IgD-negative memory B cell (primary cell): ENCODE results near the gene AQP2. TPM values are rescaled to one million over a fixed set of nuclear protein-coding genes. Genes with fewer than 3 reads are reported as not detected.

ENCODE experiments used
- H3K27ac Mint-ChIP-seq, 3 donors: one replicate each; pipeline ENCODE4 v1.8.0; 2020 to 2022; ENCODE audit warnings: mild to moderate bottlenecking in 3 of 3, mixed read lengths in 3 of 3, moderate library complexity in 1 of 3
- H3K27me3 Mint-ChIP-seq: one replicate; pipeline ENCODE4 v1.8.0; 2021; ENCODE audit warnings: mixed read lengths
- H3K36me3 Mint-ChIP-seq: one replicate; pipeline ENCODE4 v1.8.0; 2020; ENCODE audit warnings: mild to moderate bottlenecking, mixed read lengths
- H3K4me1 Mint-ChIP-seq, 3 donors: one replicate each; pipeline ENCODE4 v1.8.0; 2020 to 2022; ENCODE audit warnings: mixed read lengths in 3 of 3, mild to moderate bottlenecking in 1 of 3
- H3K4me3 Mint-ChIP-seq, 4 donors: one replicate each; pipeline ENCODE4 v1.8.0; 2020 to 2022; ENCODE audit warnings: mild to moderate bottlenecking in 4 of 4, mixed read lengths in 4 of 4, moderate library complexity in 3 of 4
- H3K9me3 Mint-ChIP-seq, 3 donors: one replicate each; pipeline ENCODE4 v1.8.0; 2020 to 2021; ENCODE audit warnings: mixed read lengths in 3 of 3, mild to moderate bottlenecking in 1 of 3
- polyA plus RNA-seq: library from polyadenylated mRNA; unstranded; fragments of 300-500 nt; fragmentation: Illumina TruSeq; gene quantifications from one replicate; pipeline ENCODE4 v1.2.3, GENCODE V29; 2021

AQP2 gene
- polyA plus RNA-seq, 1 donor from 2014 or later, result not detected

GRCh38 chr12:49954863-49955830, 4.6 kb downstream of the AQP2 start:
- no peak overlapping the region for H3K4me3 Mint-ChIP-seq
- H3K36me3 Mint-ChIP-seq, result no peaks in the 10 kb centered on the region
- peaks cover 49% of the 10 kb centered on the region for H3K27me3 Mint-ChIP-seq
- H3K4me1 Mint-ChIP-seq, result peaks cover 0 to 3% (median 0%) of the 10 kb centered on the region in 3 donors
- no peak overlapping the region for H3K27ac Mint-ChIP-seq
- H3K9me3 Mint-ChIP-seq, result no peaks in the 10 kb centered on the region

DNA sequence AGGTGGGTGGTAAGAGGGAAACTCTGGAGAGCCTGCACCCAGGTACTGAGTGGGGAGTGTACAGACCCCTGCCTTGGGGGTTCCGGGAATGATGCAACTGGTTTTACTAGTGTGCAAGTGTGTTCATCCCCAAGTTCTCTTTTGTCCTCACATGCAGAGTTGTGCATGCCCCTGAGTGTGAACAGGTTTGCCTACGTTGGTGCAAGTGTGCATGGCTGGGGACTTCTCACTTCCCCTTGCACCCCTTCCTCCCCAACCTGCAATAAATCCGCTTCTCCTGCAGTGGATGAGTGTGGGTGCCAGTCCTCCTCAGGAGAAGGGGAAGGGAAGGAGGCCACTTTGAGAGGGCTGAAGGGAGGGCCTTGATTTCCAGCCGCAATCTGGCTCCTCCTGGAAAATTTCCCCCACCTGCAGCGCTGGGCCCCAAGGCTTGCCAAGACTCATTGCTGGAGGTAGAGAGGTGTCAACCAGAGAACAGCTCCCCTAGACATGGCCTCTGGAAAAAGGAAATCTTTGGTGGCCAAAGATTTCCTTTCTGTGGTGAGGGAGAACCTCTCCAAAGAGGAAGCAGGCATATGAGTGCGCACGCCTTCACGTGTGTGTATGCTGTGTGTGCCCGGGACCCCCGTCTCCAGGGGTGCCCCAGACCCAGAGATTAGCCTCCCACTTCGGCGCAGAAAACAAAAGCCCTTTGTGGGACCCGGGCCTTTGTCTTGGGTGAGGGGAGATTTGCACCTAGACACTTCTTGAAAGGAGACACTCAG, 5.5 kb downstream of the AQP2 start:
- H3K9me3 Mint-ChIP-seq, result no peaks in the 10 kb centered on the region
- no peak overlapping the region for H3K4me3 Mint-ChIP-seq
- H3K27me3 Mint-ChIP-seq, result peaks cover 52% of the 10 kb centered on the region
- H3K27ac Mint-ChIP-seq, result no peak overlapping the region
- H3K4me1 Mint-ChIP-seq, result peaks cover 0 to 5% (median 3%) of the 10 kb centered on the region in 3 donors
- no peaks in the 10 kb centered on the region for H3K36me3 Mint-ChIP-seq

DNA sequence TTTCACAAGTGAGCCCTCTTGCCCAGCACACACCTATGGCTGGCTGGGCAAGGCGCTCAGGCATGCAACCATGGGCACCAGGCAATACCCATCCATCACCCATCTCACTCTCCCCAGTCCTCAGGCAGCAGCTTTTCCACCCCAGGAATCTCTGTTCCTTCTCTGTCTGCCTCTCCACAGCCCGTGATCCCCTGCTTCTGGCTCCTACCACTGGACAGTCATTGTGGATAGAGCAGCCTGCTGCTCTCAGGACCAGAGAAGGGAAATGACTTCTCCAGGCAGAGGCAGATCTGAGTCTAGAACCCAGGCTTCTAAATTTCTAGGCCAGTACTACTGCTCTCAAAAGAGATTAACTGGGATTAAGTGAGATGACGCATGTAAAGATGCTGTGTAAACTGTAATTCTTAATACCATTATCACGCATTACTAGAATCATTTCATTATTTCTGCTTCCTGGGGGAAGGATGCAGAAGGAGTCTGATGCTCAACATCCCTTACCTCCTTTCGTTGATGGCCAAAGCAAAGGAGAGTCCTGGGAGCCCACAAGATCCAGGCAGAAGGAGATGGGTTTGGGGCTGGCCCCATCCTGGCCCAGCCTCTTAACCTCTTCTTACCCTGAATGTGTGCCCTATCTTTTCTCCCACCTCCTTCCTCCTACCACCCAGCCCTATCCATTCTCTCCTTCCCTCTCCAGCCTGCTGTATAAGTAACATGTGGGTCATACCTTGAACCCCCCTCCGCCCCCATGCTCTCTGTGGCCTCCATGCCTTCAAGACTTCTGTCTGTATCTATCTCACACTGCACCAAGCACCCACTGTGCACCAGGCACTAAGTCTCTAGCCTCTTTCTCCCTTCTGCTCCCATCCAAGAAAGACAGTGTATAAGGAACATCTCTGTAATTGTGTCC, 6.4 kb downstream of the AQP2 start:
- H3K4me3 Mint-ChIP-seq, result peak overlapping the region in 1 of 4 donors; percentile 14
- H3K36me3 Mint-ChIP-seq, result no peaks in the 10 kb centered on the region
- peaks cover 50% of the 10 kb centered on the region for H3K27me3 Mint-ChIP-seq
- peaks cover 0 to 5% (median 3%) of the 10 kb centered on the region in 3 donors for H3K4me1 Mint-ChIP-seq
- peak overlapping the region in 1 of 3 donors; percentile 3 for H3K27ac Mint-ChIP-seq
- H3K9me3 Mint-ChIP-seq, result no peaks in the 10 kb centered on the region

DNA sequence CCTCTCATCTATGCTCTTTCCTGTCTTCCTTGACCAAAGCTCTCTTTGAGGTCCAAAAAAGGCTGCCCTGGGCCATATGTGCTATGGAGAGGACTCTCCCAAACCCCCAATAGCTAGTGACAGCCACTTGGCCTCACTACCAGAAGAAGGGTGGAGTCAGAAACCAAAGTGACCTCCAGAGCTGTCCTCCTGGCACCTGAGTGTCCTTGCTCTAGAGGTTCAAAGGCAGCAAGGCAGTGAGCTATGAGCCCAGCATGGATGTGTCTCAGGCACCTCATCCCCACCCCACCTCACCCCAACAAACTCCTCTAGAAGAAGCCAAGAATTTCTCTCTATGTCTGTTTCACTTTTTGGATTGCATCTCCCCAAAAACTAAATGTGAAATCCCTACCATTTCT, 7.0 kb downstream of the AQP2 start:
- peaks cover 0 to 5% (median 3%) of the 10 kb centered on the region in 3 donors for H3K4me1 Mint-ChIP-seq
- peak overlapping the region in 1 of 3 donors; percentile 3 for H3K27ac Mint-ChIP-seq
- H3K9me3 Mint-ChIP-seq, result no peaks in the 10 kb centered on the region
- H3K4me3 Mint-ChIP-seq, result no peak overlapping the region
- H3K36me3 Mint-ChIP-seq, result no peaks in the 10 kb centered on the region
- H3K27me3 Mint-ChIP-seq, result peaks cover 54% of the 10 kb centered on the region

DNA sequence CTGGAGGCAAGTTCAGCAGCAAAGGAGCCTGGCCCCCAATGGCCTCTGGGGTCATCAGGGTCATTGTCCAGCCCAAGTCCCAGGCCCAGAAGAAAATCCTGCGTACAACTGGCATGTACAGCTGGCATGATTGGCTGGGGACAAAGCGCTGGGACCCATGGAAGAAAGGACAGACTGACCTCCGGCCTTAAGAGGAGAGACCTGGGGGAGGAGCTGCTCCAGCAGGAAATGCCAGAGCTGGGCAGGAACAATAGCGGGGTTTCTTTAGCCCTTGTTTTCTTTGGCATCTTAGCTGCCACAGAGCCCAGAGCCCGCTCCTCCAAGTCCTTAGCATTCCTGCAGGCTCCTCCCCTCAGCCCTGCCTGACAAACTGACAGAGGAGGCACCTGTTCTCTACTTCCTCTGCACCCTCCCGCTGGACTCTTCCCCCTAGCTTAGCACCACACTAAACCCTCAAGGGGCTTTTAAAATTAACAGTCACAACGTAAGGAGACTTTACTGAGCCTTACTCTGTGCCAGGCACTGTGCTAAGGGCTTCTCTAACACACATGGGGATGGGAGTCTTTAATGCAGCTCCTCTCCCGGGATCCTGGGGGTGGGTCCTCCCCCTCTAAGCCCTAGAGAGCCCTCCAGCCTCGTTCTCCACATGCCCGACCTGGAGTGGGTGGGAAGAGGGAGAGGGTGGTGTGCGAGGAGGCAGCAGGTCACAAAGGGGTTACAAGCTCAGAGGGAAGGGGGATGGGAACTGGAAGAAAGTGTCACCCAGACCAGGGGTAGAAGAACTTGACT, 9.3 kb downstream of the AQP2 start:
- Mint-ChIP-seq H3K27me3 (peaks cover 52% of the 10 kb centered on the region), H3K36me3 (no peaks in the 10 kb centered on the region), H3K9me3 (no peaks in the 10 kb centered on the region), H3K27ac (no peak overlapping the region), H3K4me1 (peaks cover 0 to 5% (median 3%) of the 10 kb centered on the region in 3 donors), H3K4me3 (peak overlapping the region in 1 of 4 donors; percentile 61)

- no peaks in the 10 kb centered on the region for H3K36me3 Mint-ChIP-seq
- peak overlapping the region in 1 of 3 donors; percentile 31 for H3K27ac Mint-ChIP-seq
- H3K27me3 Mint-ChIP-seq, result peaks cover 51% of the 10 kb centered on the region
Measured at GRCh38 chr12:49960474-49961110, 10.1 kb downstream of the AQP2 start.

DNA sequence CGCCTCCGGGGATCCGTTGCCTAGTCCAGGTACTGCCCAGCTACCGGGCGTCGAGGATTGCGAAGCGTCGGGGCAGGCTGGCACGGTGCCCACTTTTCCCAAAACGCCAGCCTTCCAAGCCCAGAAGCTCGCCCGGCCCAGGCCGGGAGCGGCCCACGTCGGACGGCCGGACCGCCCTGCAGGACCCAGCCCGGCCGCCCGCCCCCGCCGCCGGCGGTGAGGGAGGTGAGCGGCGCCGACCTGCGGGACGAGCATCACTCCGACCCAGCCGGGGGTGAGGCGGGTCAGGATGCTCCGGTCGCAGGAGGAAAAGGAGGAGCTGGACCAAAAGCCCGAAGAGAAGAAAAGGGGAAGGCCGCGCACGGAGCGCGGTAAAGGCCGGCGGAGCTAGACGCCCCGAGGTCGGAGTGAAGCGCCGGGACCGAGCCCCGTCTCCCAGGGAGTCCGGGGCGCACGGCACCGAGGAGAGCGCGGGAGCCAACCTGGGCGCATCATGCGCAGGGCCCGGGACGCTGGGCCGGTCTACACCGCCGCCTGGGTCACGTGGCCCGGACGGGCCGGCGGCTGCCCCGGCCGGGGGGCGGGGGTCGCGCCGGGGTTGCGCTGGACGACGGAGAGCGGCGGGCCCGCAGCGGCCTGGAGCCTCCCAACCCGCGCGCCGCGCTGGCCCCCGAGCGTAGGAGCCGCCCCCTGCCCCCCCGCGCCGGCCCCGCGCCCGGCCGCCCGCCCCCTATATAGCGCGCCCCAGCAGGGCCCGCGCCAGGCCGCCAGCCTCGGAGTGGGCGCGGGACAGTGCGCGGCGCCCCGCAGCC, 10.8 kb downstream of the AQP2 start, which contains the start of gene AQP5:
Gene AQP5, plus strand, starts transcription at position 762 of the 812 bp plus-strand sequence. CDS start 146 bp downstream, outside the sequence.
- H3K27ac Mint-ChIP-seq, result peak within 1 kb of the TSS in 1 of 3 donors; percentile 31
- H3K27me3 Mint-ChIP-seq, result peaks cover 47% of the 10 kb centered on the region
- H3K36me3 Mint-ChIP-seq, result no peaks in the 10 kb centered on the region
- H3K9me3 Mint-ChIP-seq, result no peaks in the 10 kb centered on the region
- peak within 1 kb of the TSS in 2 of 4 donors; percentile 23 to 39 for H3K4me3 Mint-ChIP-seq
- H3K4me1 Mint-ChIP-seq, result peaks cover 0 to 5% (median 3%) of the 10 kb centered on the region in 3 donors

More at GRCh38 chr12:49960474-49961110, 10.1 kb downstream of the AQP2 start:
- H3K4me1 Mint-ChIP-seq, result peaks cover 0 to 5% (median 3%) of the 10 kb centered on the region in 3 donors
- H3K9me3 Mint-ChIP-seq, result no peaks in the 10 kb centered on the region
- peak overlapping the region in 1 of 4 donors; percentile 61 for H3K4me3 Mint-ChIP-seq

- Mint-ChIP-seq H3K27me3 (peaks cover 46% of the 10 kb centered on the region), H3K9me3 (no peaks in the 10 kb centered on the region), H3K27ac (no peak overlapping the region), H3K36me3 (no peaks in the 10 kb centered on the region), H3K4me1 (peaks cover 0 to 6% (median 5%) of the 10 kb centered on the region in 3 donors), H3K4me3 (peak overlapping the region in 2 of 4 donors; percentile 23 to 29)
Measured at GRCh38 chr12:49961993-49962764, 11.6 kb downstream of the AQP2 start.

- Mint-ChIP-seq H3K27ac (no peak overlapping the region), H3K27me3 (peaks cover 37% of the 10 kb centered on the region), H3K36me3 (no peaks in the 10 kb centered on the region), H3K4me1 (peaks cover 0 to 7% (median 5%) of the 10 kb centered on the region in 3 donors), H3K4me3 (peak overlapping the region in 1 of 4 donors; percentile 23), H3K9me3 (no peaks in the 10 kb centered on the region)
Measured at GRCh38 chr12:49962861-49963765, 12.6 kb downstream of the AQP2 start.

GRCh38 chr12:49963976-49964815, 13.7 kb downstream of the AQP2 start:
- Mint-ChIP-seq H3K4me1 (peaks cover 0 to 7% (median 5%) of the 10 kb centered on the region in 3 donors), H3K27me3 (peaks cover 33% of the 10 kb centered on the region), H3K27ac (no peak overlapping the region), H3K36me3 (no peaks in the 10 kb centered on the region), H3K4me3 (no peak overlapping the region), H3K9me3 (no peaks in the 10 kb centered on the region)
